Heart left ventricle (tissue), 16 donors: ENCODE results near the gene SLC43A1. TPM values are rescaled to one million over a fixed set of nuclear protein-coding genes. Genes with fewer than 3 reads are reported as not detected.

Experiments
- ATAC-seq, 4 donors: fragments of 200-7000 bp; cut with Tn5 transposase; one replicate each; pipeline ENCODE4 v1.9.1; 2020 to 2022; ENCODE audit warnings: moderate library complexity in 4 of 4, mild to moderate bottlenecking in 3 of 4, moderate number of reproducible peaks in 1 of 4
- DNase-seq, 5 donors: peaks; one replicate each; pipeline ENCODE4 v3.0.0-alpha.2; 2020
- H3K27ac ChIP-seq, 12 donors: fragments of 200-600 bp; sonication (generic) in 4 of 12; one replicate each; pipeline versions ENCODE4 v1.5.0 to v1.8.0; 2016 to 2022; ENCODE audit warnings: mild to moderate bottlenecking in 2 of 12
- H3K27me3 ChIP-seq, 9 donors: fragments of 200-600 bp; sonication (generic) in 2 of 9; one replicate each; pipeline versions ENCODE4 v1.5.1 to v1.8.0; 2016 to 2022; ENCODE audit warnings: mild to moderate bottlenecking in 3 of 9
- H3K36me3 ChIP-seq, 9 donors: fragments of 200-600 bp; sonication (generic) in 2 of 9; one replicate each; pipeline versions ENCODE4 v1.5.0 to v1.8.0; 2018 to 2022; ENCODE audit warnings: mild to moderate bottlenecking in 2 of 9
- H3K4me1 ChIP-seq, 12 donors: fragments of 200-600 bp; sonication (generic) in 4 of 12; one replicate each; pipeline versions ENCODE4 v1.5.0 to v1.8.0; 2016 to 2022; ENCODE audit warnings: mild to moderate bottlenecking in 3 of 12
- H3K4me3 ChIP-seq, 12 donors: fragments of 200-600 bp; sonication (generic) in 4 of 12; one replicate each; pipeline versions ENCODE4 v1.5.0 to v1.8.0; 2017 to 2022; ENCODE audit warnings: mild to moderate bottlenecking in 9 of 12, moderate library complexity in 4 of 12
- H3K9me3 ChIP-seq, 12 donors: fragments of 200-600 bp; sonication (generic) in 4 of 12; one replicate each; pipeline versions ENCODE4 v1.5.0 to v1.8.0; 2016 to 2022; ENCODE audit warnings: mild to moderate bottlenecking in 1 of 12
- POLR2A ChIP-seq, 2 donors: fragments of 450-650 bp; IDR thresholded peaks; one replicate each; pipeline ENCODE4 v1.6.1; 2017; ENCODE audit warnings: antibody characterized with exemption in 2 of 2, mild to moderate bottlenecking in 2 of 2, moderate library complexity in 2 of 2
- WGBS, 4 donors: extraction: QIAGEN DNeasy Blood & Tissue Kit in 2 of 4; methylation state at CpG; one replicate each; pipeline versions ENCODE4 v1.1.5 to v1.1.7; 2013 to 2018; 5-methylcytosine and 5-hydroxymethylcytosine counted together
- intact Hi-C, 10 donors: fragments of 100-400 bp; cut with DNase I; formaldehyde crosslinking; loops; one replicate each; pipeline versions ENCODE4 v1.11.1 to v1.14.2; 2022
- polyA plus RNA-seq, 2 donors: library from polyadenylated mRNA; stranded (reverse); fragments of 200-250 nt; gene quantifications; one replicate each; pipeline ENCODE4 v1.2.3, GENCODE V29; 2013
- total RNA-seq, 9 donors: library from RNA; depleted of rRNA in 2 of 9; stranded (reverse); fragments of >200 nt in 2 of 9; fragmentation: NEBNext Ultra II Directional in 3 of 9; extraction: Animal tissue kit (Norgen Biotek cat#: 25700) in 3 of 9; gene quantifications; one replicate each; pipeline versions ENCODE4 v1.1.0 to v1.2.4, GENCODE V29; 2016 to 2023
- TF ChIP-seq, protein P1 (sequence below), 12 donors: fragments of 200-600 bp; sonication (generic) in 4 of 12; IDR thresholded peaks; one replicate each; pipeline versions ENCODE4 v1.5.0 to v1.8.0; 2018 to 2022; ENCODE audit warnings: antibody characterized with exemption in 12 of 12, mild to moderate bottlenecking in 5 of 12
- donor health status: ischemic (EF 13 %, LVEDD 7.1; RV severe dilation, severe dysfunction).
- donor health status: healthy with polysubstance abuse.
- donor health status: DM: no; HTN: yes; CAD: no.
- donor health status: DM: no; HTN: no; CAD: no.
- donor health status: ischemic (EF 25% LVEDD 6.9; RV normal size, moderate dysfunction).
- donor health status: ischemic (EF 25% LVEDD 5.7; RV mildly dilated, moderate dysfunction).
- donor health status: healthy.
- donor health status: DM: yes; HTN: yes; CAD: no.
- donor health status: ischemic (EF 35%, LVEDD 5.7; RV mildly dilated, moderate dysfunction).
- donor health status: nonischemic (EF 11% LVEDD 7.7; RV severe dilation, severe dysfunction).
- donor health status: DM: yes; HTN: yes; CAD: no.
- donor health status: PGD.
- donor health status: ischemic (EF 29% LVEDD 5.4; RV normal size, mild dysfunction).
- donor health status: nonischemic (EF 23%, LVEDD 6.1; RV moderate dilation, normal function).

The SLC43A1 gene
- total and polyA plus RNA-seq, 11 donors = 2.7 to 12.3 (median 5.8) TPM

DNA sequence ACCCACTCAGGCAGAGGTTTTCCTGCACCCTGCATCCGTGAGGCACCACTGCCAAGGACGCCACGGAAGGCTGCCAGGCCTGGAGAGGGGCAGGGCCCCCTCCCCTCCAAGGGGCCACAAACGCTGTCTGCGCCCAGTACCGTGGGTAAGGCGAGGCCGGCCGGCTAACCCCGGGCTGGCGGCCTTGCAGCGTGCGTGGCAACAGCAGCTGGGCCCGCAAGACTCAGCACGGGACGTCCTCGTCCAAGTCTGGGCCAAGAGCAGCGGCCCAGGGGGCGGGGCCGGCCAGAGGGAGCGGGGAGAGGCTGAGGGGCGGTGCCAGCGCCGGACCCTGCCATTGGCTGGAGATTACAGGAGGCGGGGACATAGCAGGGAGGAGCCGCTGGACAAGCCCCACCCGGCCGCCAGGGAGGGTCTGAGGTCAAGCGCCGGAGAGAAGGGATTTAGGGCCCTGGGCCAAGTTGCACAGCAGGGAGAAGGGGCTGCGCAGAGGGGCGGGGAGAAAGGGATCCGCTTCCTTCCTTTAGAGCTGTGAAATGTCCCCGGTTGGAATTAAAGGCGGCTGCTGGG, 16.0 kb downstream of the SLC43A1 start:
- H3K9me3 ChIP-seq = no peaks in the 10 kb centered on the region
- peak overlapping the region; percentile 53 to 89 (median 81) for H3K27ac ChIP-seq
- TF ChIP-seq POLR2A (IDR thresholded peaks at IDR 0.05) = peak in 1 of 2 donors; percentile 54
- TF ChIP-seq, protein P1, sequence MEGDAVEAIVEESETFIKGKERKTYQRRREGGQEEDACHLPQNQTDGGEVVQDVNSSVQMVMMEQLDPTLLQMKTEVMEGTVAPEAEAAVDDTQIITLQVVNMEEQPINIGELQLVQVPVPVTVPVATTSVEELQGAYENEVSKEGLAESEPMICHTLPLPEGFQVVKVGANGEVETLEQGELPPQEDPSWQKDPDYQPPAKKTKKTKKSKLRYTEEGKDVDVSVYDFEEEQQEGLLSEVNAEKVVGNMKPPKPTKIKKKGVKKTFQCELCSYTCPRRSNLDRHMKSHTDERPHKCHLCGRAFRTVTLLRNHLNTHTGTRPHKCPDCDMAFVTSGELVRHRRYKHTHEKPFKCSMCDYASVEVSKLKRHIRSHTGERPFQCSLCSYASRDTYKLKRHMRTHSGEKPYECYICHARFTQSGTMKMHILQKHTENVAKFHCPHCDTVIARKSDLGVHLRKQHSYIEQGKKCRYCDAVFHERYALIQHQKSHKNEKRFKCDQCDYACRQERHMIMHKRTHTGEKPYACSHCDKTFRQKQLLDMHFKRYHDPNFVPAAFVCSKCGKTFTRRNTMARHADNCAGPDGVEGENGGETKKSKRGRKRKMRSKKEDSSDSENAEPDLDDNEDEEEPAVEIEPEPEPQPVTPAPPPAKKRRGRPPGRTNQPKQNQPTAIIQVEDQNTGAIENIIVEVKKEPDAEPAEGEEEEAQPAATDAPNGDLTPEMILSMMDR (IDR thresholded peaks at IDR 0.05) = no peak
- peaks cover 0 to 17% (median 0%) of the 10 kb centered on the region in 9 donors for H3K36me3 ChIP-seq
- ATAC-seq = peak; percentile 99 to 100 (median 99)
- peaks cover 5 to 35% (median 20%) of the 10 kb centered on the region in 12 donors for H3K4me1 ChIP-seq
- DNase-seq = peak; percentile 98 to 99 (median 98)
- H3K27me3 ChIP-seq = no peaks in the 10 kb centered on the region
- 1 to 11% (median 3%) methylated on average over 27 to 35 of the region's 35 CpGs for WGBS, 4 donors
- intact Hi-C loops = loop anchor here in 2 of 10 donors (2.0 to 10.0 kb wide), 4 partner anchors 15 to 145 kb away; partner anchors contain the start of genes SLC43A1 (in 1 of the 2), TIMM10 (in 1 of the 2) and YPEL4 (in 1 of the 2)
- peak overlapping the region in 10 of 12 donors; percentile 27 to 50 (median 42) for H3K4me3 ChIP-seq

DNA sequence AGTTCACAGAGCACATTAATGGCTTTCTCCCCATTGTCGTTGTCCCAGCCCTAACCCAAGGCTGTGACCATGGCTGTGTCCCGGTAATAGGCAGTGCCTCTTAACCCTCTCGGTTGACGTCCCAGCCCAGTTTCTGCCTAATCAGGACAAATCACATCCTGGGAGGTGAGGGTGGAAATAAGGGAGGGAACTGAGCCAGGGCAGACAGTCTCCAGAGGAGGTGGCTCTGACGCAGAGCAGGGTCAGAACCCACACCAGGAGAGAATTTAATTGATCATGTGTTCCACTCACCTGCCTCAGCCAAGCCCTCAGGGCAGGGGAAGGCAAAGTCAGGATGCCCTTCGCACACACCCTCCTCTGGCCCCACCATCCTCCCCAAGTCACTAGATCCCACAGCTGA, 17.0 kb downstream of the SLC43A1 start:
- DNase-seq (no peak), ATAC-seq (no peak)
- WGBS, 4 donors = 66 to 86% (median 76%) methylated on average over 6 of the region's 6 CpGs
- peak overlapping the region in 5 of 12 donors; percentile 53 to 89 (median 81) for H3K27ac ChIP-seq
- H3K36me3 ChIP-seq = peaks cover 0 to 15% (median 0%) of the 10 kb centered on the region in 9 donors
- no peaks in the 10 kb centered on the region for H3K9me3 ChIP-seq
- peaks cover 5 to 35% (median 20%) of the 10 kb centered on the region in 12 donors for H3K4me1 ChIP-seq
- no peak for TF ChIP-seq POLR2A (IDR thresholded peaks at IDR 0.05)
- TF ChIP-seq, protein P1 (IDR thresholded peaks at IDR 0.05) = no peak
- H3K4me3 ChIP-seq = no peak overlapping the region
- H3K27me3 ChIP-seq = no peaks in the 10 kb centered on the region
- intact Hi-C loops = loop anchor here in 2 of 10 donors (2.0 to 10.0 kb wide), 4 partner anchors 16 to 146 kb away; partner anchors contain the start of genes SLC43A1 (in 1 of the 2), TIMM10 (in 1 of the 2) and YPEL4 (in 1 of the 2)

DNA sequence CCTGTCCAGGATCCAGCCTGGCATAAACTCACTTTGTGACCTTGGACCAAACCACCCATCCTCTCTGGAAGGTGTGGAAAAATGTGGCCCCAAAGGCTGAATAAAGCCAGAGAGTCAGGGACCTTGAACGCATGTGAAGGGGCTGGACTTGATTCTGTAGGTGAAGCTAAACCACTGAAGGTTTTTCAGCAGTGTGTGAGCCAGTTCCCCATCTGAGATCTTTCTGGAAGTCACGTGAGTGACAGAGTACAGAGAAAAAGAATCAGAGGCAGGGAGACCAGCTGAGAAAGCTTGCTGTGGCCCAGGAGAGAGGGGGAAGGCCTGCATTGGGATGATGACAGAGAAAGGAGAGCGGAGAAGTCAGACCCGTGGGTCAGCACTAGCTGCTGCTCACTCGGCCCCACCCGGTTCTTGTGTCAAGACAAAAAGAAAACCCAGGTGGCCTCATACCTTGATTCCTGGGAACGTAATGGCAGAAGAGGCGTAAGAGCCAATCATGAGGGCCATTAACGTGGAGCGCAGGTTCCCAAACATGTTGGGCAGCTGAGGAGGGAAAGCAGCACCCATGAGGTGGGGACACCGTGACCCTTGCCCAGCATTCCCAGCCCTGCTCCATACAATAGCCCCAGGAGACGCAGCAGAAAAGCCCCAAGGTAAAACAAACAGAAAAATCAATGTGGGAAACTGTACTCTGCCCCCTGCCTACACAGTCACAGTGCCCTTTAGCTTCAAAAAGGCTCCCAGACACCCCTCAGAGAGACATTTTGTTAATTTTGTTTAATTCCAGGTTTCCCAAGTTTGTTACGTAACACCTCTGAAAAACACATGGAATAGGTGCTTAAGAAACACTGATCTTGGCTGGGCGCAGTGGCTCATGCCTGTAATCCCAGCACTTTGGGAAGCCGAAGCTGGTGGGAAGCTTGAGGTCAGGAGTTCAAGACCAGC, 17.9 kb downstream of the SLC43A1 start:
- ATAC-seq (no peak), DNase-seq (no peak)
- TF ChIP-seq, protein P1 (IDR thresholded peaks at IDR 0.05) = no peak
- no peak for TF ChIP-seq POLR2A (IDR thresholded peaks at IDR 0.05)
- 94 to 97% (median 96%) methylated on average over 15 of the region's 15 CpGs for WGBS, 4 donors
- H3K36me3 ChIP-seq = peaks cover 0 to 15% (median 0%) of the 10 kb centered on the region in 9 donors
- no peak overlapping the region for H3K27ac ChIP-seq
- H3K4me1 ChIP-seq = peaks cover 5 to 35% (median 20%) of the 10 kb centered on the region in 12 donors
- H3K27me3 ChIP-seq = no peaks in the 10 kb centered on the region
- H3K9me3 ChIP-seq = no peaks in the 10 kb centered on the region
- intact Hi-C loops = loop anchor here in 2 of 10 donors (2.0 to 10.0 kb wide), 4 partner anchors 17 to 147 kb away; partner anchors contain the start of genes SLC43A1 (in 1 of the 2), TIMM10 (in 1 of the 2) and YPEL4 (in 1 of the 2)
- H3K4me3 ChIP-seq = no peak overlapping the region
